H9 (cell line): Measurements from ENCODE around the gene OPALIN. TPM values are rescaled to one million over a fixed set of nuclear protein-coding genes. Genes with fewer than 3 reads are reported as not detected.

Experiments used
- DNase-seq: peaks from one replicate; pipeline ENCODE4 v3.0.0-alpha.2; 2017
- H2AFZ ChIP-seq: one replicate; pipeline ENCODE4 v1.6.1; 2013; ENCODE audit warnings: mild to moderate bottlenecking, low read length, control low read depth, moderate library complexity
- H2AK5ac ChIP-seq: 2 replicates; pipeline ENCODE4 v1.6.1; 2013; ENCODE audit warnings: low read length, control low read depth, mixed read lengths; ENCODE audit not compliant: insufficient read length
- H2BK120ac ChIP-seq: one replicate; pipeline ENCODE4 v1.6.1; 2013; ENCODE audit warnings: low read depth, mild to moderate bottlenecking, low read length, control low read depth, inconsistent platforms; ENCODE audit not compliant: poor library complexity, severe bottlenecking
- H2BK12ac ChIP-seq: 2 replicates; pipeline ENCODE4 v1.6.1; 2013; ENCODE audit warnings: low read length, control low read depth, mixed read lengths, low read depth; ENCODE audit not compliant: insufficient read length
- H2BK15ac ChIP-seq: 2 replicates; pipeline ENCODE4 v1.6.1; 2013; ENCODE audit warnings: low read depth, low read length, control low read depth
- H2BK20ac ChIP-seq: one replicate; pipeline ENCODE4 v1.6.1; 2013; ENCODE audit warnings: low read depth, mild to moderate bottlenecking, low read length, control low read depth, inconsistent platforms; ENCODE audit not compliant: poor library complexity, severe bottlenecking
- H2BK5ac ChIP-seq: 2 replicates; pipeline ENCODE4 v1.6.1; 2013; ENCODE audit warnings: low read length, control low read depth, mixed read lengths; ENCODE audit not compliant: insufficient read length
- H3K14ac ChIP-seq: 2 replicates; pipeline ENCODE4 v1.6.1; 2013; ENCODE audit warnings: low read length, control low read depth; ENCODE audit not compliant: insufficient read depth
- H3K18ac ChIP-seq: 2 replicates; pipeline ENCODE4 v1.6.1; 2013; ENCODE audit warnings: low read depth, mild to moderate bottlenecking, mixed read lengths, low read length, control low read depth; ENCODE audit not compliant: insufficient read length
- H3K23ac ChIP-seq: 2 replicates; pipeline ENCODE4 v1.6.1; 2013; ENCODE audit warnings: low read length, control low read depth, mixed read lengths, low read depth; ENCODE audit not compliant: insufficient read length
- H3K23me2 ChIP-seq: 2 replicates; pipeline ENCODE4 v1.6.1; 2013; ENCODE audit warnings: low read depth, mild to moderate bottlenecking, mixed read lengths, low read length, control low read depth; ENCODE audit not compliant: insufficient read length, poor library complexity, severe bottlenecking
- H3K27ac ChIP-seq: 2 replicates; pipeline ENCODE4 v1.5.1; 2013; ENCODE audit warnings: low read length, control low read depth, mixed read lengths, low read depth; ENCODE audit not compliant: insufficient read length
- H3K27me3 ChIP-seq: 2 replicates; pipeline ENCODE4 v1.6.1; 2013; ENCODE audit warnings: low read length, control low read depth, inconsistent platforms; ENCODE audit not compliant: insufficient read depth
- H3K4ac ChIP-seq: 2 replicates; pipeline ENCODE4 v1.6.1; 2013; ENCODE audit warnings: low read depth, mild to moderate bottlenecking, control low read depth, inconsistent platforms, low read length, moderate library complexity
- H3K4me1 ChIP-seq: 2 replicates; pipeline ENCODE4 v1.6.1; 2013; ENCODE audit warnings: low read length, control low read depth, inconsistent platforms; ENCODE audit not compliant: insufficient read depth
- H3K4me2 ChIP-seq: 2 replicates; pipeline ENCODE4 v1.6.1; 2013; ENCODE audit warnings: low read length, control low read depth, mixed read lengths; ENCODE audit not compliant: insufficient read length, insufficient read depth
- H3K56ac ChIP-seq: 2 replicates; pipeline ENCODE4 v1.6.1; 2013; ENCODE audit warnings: low read depth, mild to moderate bottlenecking, mixed read lengths, low read length, control low read depth; ENCODE audit not compliant: insufficient read length
- H3K79me1 ChIP-seq: 2 replicates; pipeline ENCODE4 v1.6.1; 2013; ENCODE audit warnings: low read depth, mild to moderate bottlenecking, moderate library complexity, low read length, control low read depth, inconsistent platforms; ENCODE audit not compliant: insufficient read depth, poor library complexity, severe bottlenecking
- H3K79me2 ChIP-seq: 2 replicates; pipeline ENCODE4 v1.6.1; 2013; ENCODE audit warnings: low read length, control low read depth, inconsistent platforms; ENCODE audit not compliant: insufficient read depth
- H3K9ac ChIP-seq: 2 replicates; pipeline ENCODE4 v1.6.1; 2013; ENCODE audit warnings: low read length, control low read depth, mixed read lengths; ENCODE audit not compliant: insufficient read length; ENCODE audit errors: extremely low read depth
- H3K9me3 ChIP-seq: one replicate; pipeline ENCODE4 v1.6.1; 2013; ENCODE audit warnings: low read depth, low read length, inconsistent platforms; ENCODE audit not compliant: control insufficient read depth
- H3T11ph ChIP-seq: one replicate; pipeline ENCODE4 v1.6.1; 2013; ENCODE audit warnings: mild to moderate bottlenecking, low read length, control low read depth, inconsistent platforms
- H4K20me1 ChIP-seq: one replicate; pipeline ENCODE4 v1.6.1; 2013; ENCODE audit not compliant: control insufficient read depth, insufficient read length, insufficient read depth
- H4K5ac ChIP-seq: 2 replicates; pipeline ENCODE4 v1.6.1; 2013; ENCODE audit warnings: low read depth, mild to moderate bottlenecking, mixed read lengths, low read length, control low read depth; ENCODE audit not compliant: insufficient read length
- H4K8ac ChIP-seq: replicated peaks from 2 replicates; pipeline ENCODE4 v1.6.1; 2013; ENCODE audit warnings: low read length, control low read depth, mixed read lengths, low read depth; ENCODE audit not compliant: insufficient read length
- H4K91ac ChIP-seq: 2 replicates; pipeline ENCODE4 v1.6.1; 2013; ENCODE audit warnings: low read depth, mild to moderate bottlenecking, moderate library complexity, mixed read lengths, low read length, control low read depth; ENCODE audit not compliant: insufficient read length
- H3K27ac Mint-ChIP-seq, 3 experiments: 2 replicates in 2 of 3; 3 replicates in 1 of 3; pipeline ENCODE4 v1.8.0; 2020 to 2021; ENCODE audit warnings: mixed read lengths in 3 of 3, mild to moderate bottlenecking in 1 of 3, moderate library complexity in 1 of 3
- H3K27me3 Mint-ChIP-seq: 2 replicates; pipeline ENCODE4 v1.8.0; 2021; ENCODE audit warnings: low read depth, mild to moderate bottlenecking, moderate library complexity, mixed read lengths
- H3K36me3 Mint-ChIP-seq, 3 experiments: 2 replicates in 2 of 3; 3 replicates in 1 of 3; pipeline ENCODE4 v1.8.0; 2020 to 2021; ENCODE audit warnings: low read depth in 3 of 3, mixed read lengths in 3 of 3; ENCODE audit not compliant: insufficient read depth in 1 of 3
- H3K4me1 Mint-ChIP-seq, 2 experiments: 2 replicates each; pipeline ENCODE4 v1.8.0; 2020; ENCODE audit warnings: mixed read lengths in 2 of 2
- H3K4me3 Mint-ChIP-seq, 2 experiments: 2 replicates in 1 of 2; 3 replicates in 1 of 2; pipeline ENCODE4 v1.8.0; 2020 to 2021; ENCODE audit warnings: mild to moderate bottlenecking in 2 of 2, mixed read lengths in 2 of 2, moderate library complexity in 1 of 2
- H3K9me3 Mint-ChIP-seq, 2 experiments: 2 replicates in 1 of 2; 3 replicates in 1 of 2; pipeline ENCODE4 v1.8.0; 2020; ENCODE audit warnings: mild to moderate bottlenecking in 2 of 2, mixed read lengths in 2 of 2, moderate library complexity in 1 of 2
- CTCF ChIP-seq: fragments of 200-600 bp; sonication (generic); conservative IDR thresholded peaks from 3 replicates; pipeline ENCODE4 v1.8.0; 2021; ENCODE audit warnings: antibody characterized with exemption, mild to moderate bottlenecking
- WGBS: extraction: QIAGEN DNeasy Blood & Tissue Kit; methylation state at CpG from one replicate; pipeline ENCODE4 v1.1.7; 2013; ENCODE audit warnings: missing lambda C conversion rate, low lambda C conversion rate, mixed read lengths; ENCODE audit not compliant: insufficient read length; ENCODE audit errors: extremely low coverage; 5-methylcytosine and 5-hydroxymethylcytosine counted together
- total RNA-seq: library from RNA; stranded (reverse); gene quantifications from 2 replicates; pipeline ENCODE4 v1.2.1, GENCODE V29; 2021

OPALIN gene
- total RNA-seq, 1 experiment from 2014 or later: not detected

- H3K14ac ChIP-seq: no peak overlapping the region
- no peaks in the 10 kb centered on the region; the same call in none of the 2 replicates for H3K27me3 Mint-ChIP-seq
- H3K27ac ChIP-seq: no peak overlapping the region
- H3K79me2 ChIP-seq: no peaks in the 10 kb centered on the region
- WGBS: no CpG with 5 or more reads among the region's 2 CpGs
- H2AFZ ChIP-seq: no peak overlapping the region
- no peak overlapping the region for H3K18ac ChIP-seq
- H2BK15ac ChIP-seq: no peak overlapping the region
- TF ChIP-seq CTCF: peak; percentile 15; the same call in 1 of the 3 replicates
- H3K9ac ChIP-seq: no peak overlapping the region
- H3K4me1 Mint-ChIP-seq: peaks cover 10 to 11% of the 10 kb centered on the region in 2 experiments
- no peak overlapping the region for H3K4me3 Mint-ChIP-seq
- no peak overlapping the region for H2AK5ac ChIP-seq
- no peaks in the 10 kb centered on the region for H3K23me2 ChIP-seq
- no peaks in the 10 kb centered on the region for H3K79me1 ChIP-seq
- H2BK12ac ChIP-seq: no peak overlapping the region
- no peaks in the 10 kb centered on the region for H4K20me1 ChIP-seq
- H4K8ac ChIP-seq: no peak overlapping the region
- H2BK20ac ChIP-seq: peak overlapping the region; percentile 6
- no peak overlapping the region for H2BK120ac ChIP-seq
- H3K9me3 Mint-ChIP-seq: no peaks in the 10 kb centered on the region
- H2BK5ac ChIP-seq: no peak overlapping the region
- no peaks in the 10 kb centered on the region for H3K36me3 Mint-ChIP-seq
- peaks cover 3% of the 10 kb centered on the region; the same call in 1 of the 2 replicates for H3K4me1 ChIP-seq
- H3K27ac Mint-ChIP-seq: no peak overlapping the region
- DNase-seq: no peak
- H3K4me2 ChIP-seq: no peak overlapping the region
- H3K56ac ChIP-seq: no peak overlapping the region
- no peak overlapping the region for H4K91ac ChIP-seq
- no peaks in the 10 kb centered on the region for H3K27me3 ChIP-seq
- no peaks in the 10 kb centered on the region for H3K9me3 ChIP-seq
- H3T11ph ChIP-seq: no peak overlapping the region
- H4K5ac ChIP-seq: no peak overlapping the region
- H3K23ac ChIP-seq: no peak overlapping the region
- no peak overlapping the region for H3K4ac ChIP-seq
These were observed 34.4 kb downstream of the OPALIN start for GRCh38 chr10:96324447-96324846.
